B cell (primary cell): Measurements from ENCODE around the gene NKTR. TPM values are rescaled to one million over a fixed set of nuclear protein-coding genes. Genes with fewer than 3 reads are reported as not detected.

ENCODE experiments used
- ATAC-seq: fragments of 200-7000 bp; cut with Tn5 transposase; one replicate; pipeline ENCODE4 v1.10.0; 2021; ENCODE audit warnings: low read depth, mild to moderate bottlenecking, moderate number of reproducible peaks, moderate library complexity
- CTCF ChIA-PET: fragments of 350-600 bp; sonication (Branson Sonifier 250); formaldehyde crosslinking; loops from one replicate; lab custom pipeline; 2021; ENCODE audit warnings: antibody characterized with exemption, inconsistent platforms; lab: Charles Lee
- POLR2A ChIA-PET: fragments of 350-600 bp; sonication (Branson Sonifier 250); formaldehyde crosslinking; loops from one replicate; lab custom pipeline; 2021; ENCODE audit warnings: antibody characterized with exemption; lab: Charles Lee
- DNase-seq: peaks from one replicate; pipeline ENCODE4 v3.0.0; 2013
- H2AFZ ChIP-seq: 2 replicates; pipeline ENCODE4 v1.6.1; 2012; ENCODE audit warnings: mild to moderate bottlenecking, low read depth, low read length; ENCODE audit not compliant: insufficient read depth, poor library complexity, severe bottlenecking
- H3K27ac ChIP-seq, 2 donors: 1 replicate in 1 of 2; 2 replicates in 1 of 2; pipeline ENCODE4 v1.5.1; 2012 to 2013; ENCODE audit warnings: low read length in 2 of 2, mild to moderate bottlenecking in 2 of 2, moderate library complexity in 1 of 2
- H3K27me3 ChIP-seq, 4 experiments: fragments of 200-600 bp in 1 of 4; sonication (generic) in 1 of 4; replicated peaks in 1 of 4; 1 replicate in 2 of 4; 2 replicates in 2 of 4; pipeline versions ENCODE4 v1.6.1 to v1.7.0; 2013 to 2016; ENCODE audit warnings: low read length in 3 of 4, mild to moderate bottlenecking in 2 of 4, mixed read lengths in 1 of 4, moderate library complexity in 1 of 4; ENCODE audit not compliant: insufficient read depth in 4 of 4, control insufficient read depth in 3 of 4; ENCODE audit errors: control extremely low read depth in 1 of 4
- H3K36me3 ChIP-seq, 2 experiments: replicated peaks in 1 of 2; 1 replicate in 1 of 2; 2 replicates in 1 of 2; pipeline versions ENCODE4 v1.6.1 to v1.7.1; 2013; ENCODE audit warnings: low read length in 1 of 2; ENCODE audit not compliant: insufficient read depth in 2 of 2, control insufficient read depth in 1 of 2; ENCODE audit errors: control extremely low read depth in 1 of 2, extremely low read depth in 1 of 2
- H3K4me1 ChIP-seq, 2 donors: fragments of 200-600 bp in 1 of 2; sonication (generic) in 1 of 2; 1 replicate in 1 of 2; 2 replicates in 1 of 2; pipeline versions ENCODE4 v1.5.1 to v1.6.1; 2013 to 2017; ENCODE audit warnings: low read length in 2 of 2; ENCODE audit not compliant: control insufficient read depth in 2 of 2, insufficient read depth in 2 of 2
- H3K4me2 ChIP-seq: replicated peaks from 2 replicates; pipeline ENCODE3; 2012; ENCODE audit warnings: mild to moderate bottlenecking, low read depth, low read length; ENCODE audit not compliant: poor library complexity, severe bottlenecking
- H3K4me3 ChIP-seq, 5 experiments: fragments of 200-600 bp in 1 of 5; sonication (generic) in 1 of 5; 1 replicate in 3 of 5; 2 replicates in 2 of 5; pipeline versions ENCODE4 v1.5.1 to v1.7.0; 2011 to 2016; ENCODE audit warnings: low read length in 4 of 5, mild to moderate bottlenecking in 4 of 5, low read depth in 2 of 5, control low read depth in 1 of 5, moderate library complexity in 1 of 5; ENCODE audit not compliant: insufficient read depth in 1 of 5; ENCODE audit errors: control extremely low read depth in 1 of 5, extremely low read depth in 1 of 5
- H3K79me2 ChIP-seq: fragments of 200-600 bp; sonication (generic); one replicate; pipeline ENCODE4 v1.6.0; 2016; ENCODE audit warnings: low read length; ENCODE audit not compliant: control insufficient read depth, insufficient read depth
- H3K9ac ChIP-seq: fragments of 200-600 bp; sonication (generic); 2 replicates; pipeline ENCODE4 v1.6.1; 2017; ENCODE audit warnings: mild to moderate bottlenecking, low read length, moderate library complexity
- H3K9me3 ChIP-seq, 3 donors: one replicate each; pipeline versions ENCODE4 v1.6.1 to v1.7.1; 2013; ENCODE audit warnings: low read length in 2 of 3; ENCODE audit not compliant: control insufficient read depth in 2 of 3, insufficient read depth in 1 of 3; ENCODE audit errors: control extremely low read depth in 1 of 3
- H4K20me1 ChIP-seq: 2 replicates; pipeline ENCODE4 v1.6.0; 2012; ENCODE audit warnings: mild to moderate bottlenecking, low read length; ENCODE audit not compliant: insufficient read depth, control insufficient read depth, poor library complexity, severe bottlenecking
- H3K27ac Mint-ChIP-seq: one replicate; pipeline ENCODE4 v1.8.0; 2021; ENCODE audit warnings: mixed read lengths
- H3K27me3 Mint-ChIP-seq: one replicate; pipeline ENCODE4 v1.8.0; 2021; ENCODE audit warnings: mixed read lengths
- H3K4me1 Mint-ChIP-seq: one replicate; pipeline ENCODE4 v1.8.0; 2021; ENCODE audit warnings: mixed read lengths
- H3K4me3 Mint-ChIP-seq: one replicate; pipeline ENCODE4 v1.8.0; 2021; ENCODE audit warnings: mixed read lengths
- H3K9me3 Mint-ChIP-seq: one replicate; pipeline ENCODE4 v1.8.0; 2022; ENCODE audit warnings: mixed read lengths; ENCODE audit not compliant: insufficient read depth
- EZH2 ChIP-seq: IDR thresholded peaks from 2 replicates; pipeline ENCODE4 v1.6.1; 2012; ENCODE audit warnings: borderline replicate concordance, low read depth, mild to moderate bottlenecking, moderate library complexity, low read length; ENCODE audit not compliant: insufficient read depth, poor library complexity, severe bottlenecking
- WGBS: methylation state at CpG from one replicate; pipeline ENCODE4 v1.1.5; 2013; ENCODE audit warnings: missing lambda C conversion rate; ENCODE audit not compliant: insufficient coverage; 5-methylcytosine and 5-hydroxymethylcytosine counted together
- intact Hi-C: fragments of 100-400 bp; cut with micrococcal nuclease; formaldehyde crosslinking; loops from one replicate; pipeline ENCODE4 v1.10.0; 2022
- polyA plus RNA-seq: library from polyadenylated mRNA; depleted of rRNA; stranded (reverse); fragments of >200 nt; gene quantifications from 2 replicates; pipeline ENCODE4 v1.2.3, GENCODE V29; 2012
- total RNA-seq, 2 donors: library from RNA; stranded (reverse); fragments of 120-200 nt in 1 of 2; gene quantifications; 1 replicate in 1 of 2; 2 replicates in 1 of 2; pipeline versions ENCODE4 v1.2.3 to v1.2.4, GENCODE V29; 2013 to 2022
- TF ChIP-seq, protein P1 (sequence below): fragments of 200-600 bp; IDR thresholded peaks from one replicate; pipeline ENCODE4 v1.8.0; 2022; ENCODE audit warnings: antibody characterized with exemption, mild to moderate bottlenecking

The NKTR gene
- total and polyA plus RNA-seq, 2 donors (not counting 1 experiment from before 2014, with no cell fraction given) = 58.0 to 227 TPM

DNA sequence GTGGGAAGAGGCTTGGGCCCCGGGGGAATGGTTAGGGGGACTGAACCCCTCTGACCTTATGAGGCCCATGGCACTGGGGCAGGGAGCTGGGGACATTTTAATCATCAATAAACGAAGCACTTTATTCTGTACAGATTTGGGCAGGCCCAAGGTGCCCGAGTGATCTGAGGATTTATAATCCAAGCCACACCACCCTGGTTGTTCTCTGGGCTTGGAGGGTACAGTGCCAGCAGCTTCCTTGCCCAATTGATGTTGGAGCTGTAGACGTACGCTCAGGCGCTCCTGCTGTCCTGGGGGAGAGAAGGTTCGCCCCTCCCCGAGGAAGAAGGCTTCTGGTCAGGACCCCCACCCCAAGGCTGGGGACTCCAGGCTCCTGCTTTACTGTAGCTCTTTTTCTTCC lies 65.5 kb downstream of the NKTR start:
- Histone ChIP-seq H3K27me3 (no peaks in the 10 kb centered on the region), H3K4me3 (no peak overlapping the region), H3K79me2 (no peaks in the 10 kb centered on the region), H3K4me2 (no peak overlapping the region), H3K9ac (no peak overlapping the region), H3K27ac (no peak overlapping the region), H3K36me3 (no peaks in the 10 kb centered on the region), H4K20me1 (no peaks in the 10 kb centered on the region), H2AFZ (no peak overlapping the region), H3K9me3 (peaks cover 0 to 8% (median 0%) of the 10 kb centered on the region in 3 donors), H3K4me1 (peaks cover 13 to 22% of the 10 kb centered on the region in 2 donors)
- Mint-ChIP-seq H3K4me3 (no peak overlapping the region), H3K9me3 (no peaks in the 10 kb centered on the region), H3K27me3 (no peaks in the 10 kb centered on the region), H3K27ac (no peak overlapping the region), H3K4me1 (peaks cover 13% of the 10 kb centered on the region)
- DNase-seq = no peak
- intact Hi-C loops = no loop called here
- no peak for ATAC-seq
- CTCF ChIA-PET = interaction anchor here (1.0 kb wide), 2 partner anchors 80 to 84 kb away, joined by 3 read pairs; partner anchors contain the start of gene SEC22C
- POLR2A ChIA-PET = no interaction called here
- WGBS = 88% methylated on average over 8 of the region's 8 CpGs
- TF ChIP-seq, protein P1, sequence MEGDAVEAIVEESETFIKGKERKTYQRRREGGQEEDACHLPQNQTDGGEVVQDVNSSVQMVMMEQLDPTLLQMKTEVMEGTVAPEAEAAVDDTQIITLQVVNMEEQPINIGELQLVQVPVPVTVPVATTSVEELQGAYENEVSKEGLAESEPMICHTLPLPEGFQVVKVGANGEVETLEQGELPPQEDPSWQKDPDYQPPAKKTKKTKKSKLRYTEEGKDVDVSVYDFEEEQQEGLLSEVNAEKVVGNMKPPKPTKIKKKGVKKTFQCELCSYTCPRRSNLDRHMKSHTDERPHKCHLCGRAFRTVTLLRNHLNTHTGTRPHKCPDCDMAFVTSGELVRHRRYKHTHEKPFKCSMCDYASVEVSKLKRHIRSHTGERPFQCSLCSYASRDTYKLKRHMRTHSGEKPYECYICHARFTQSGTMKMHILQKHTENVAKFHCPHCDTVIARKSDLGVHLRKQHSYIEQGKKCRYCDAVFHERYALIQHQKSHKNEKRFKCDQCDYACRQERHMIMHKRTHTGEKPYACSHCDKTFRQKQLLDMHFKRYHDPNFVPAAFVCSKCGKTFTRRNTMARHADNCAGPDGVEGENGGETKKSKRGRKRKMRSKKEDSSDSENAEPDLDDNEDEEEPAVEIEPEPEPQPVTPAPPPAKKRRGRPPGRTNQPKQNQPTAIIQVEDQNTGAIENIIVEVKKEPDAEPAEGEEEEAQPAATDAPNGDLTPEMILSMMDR = no peak
- TF ChIP-seq EZH2 = no peak

DNA sequence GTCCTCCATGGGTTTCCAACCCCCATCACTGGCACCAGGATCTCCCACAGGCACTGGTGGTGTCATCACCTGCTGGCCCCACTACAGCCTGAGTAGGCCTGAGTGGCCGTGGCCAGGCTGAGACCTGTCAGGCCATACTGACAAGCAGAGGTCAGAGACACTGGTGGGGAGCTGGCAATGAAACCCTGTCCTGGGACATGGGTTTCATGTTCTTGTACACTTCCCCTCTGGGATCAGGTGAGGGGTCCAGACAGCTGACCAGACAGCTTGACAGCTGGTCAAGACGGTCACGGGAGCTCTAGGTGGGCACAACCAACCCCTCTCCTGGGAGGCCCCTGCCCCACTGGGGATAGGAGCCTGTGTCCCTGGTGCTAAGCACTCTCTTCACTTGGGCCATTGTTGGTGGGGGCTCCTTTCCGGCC lies 66.1 kb downstream of the NKTR start:
- Histone ChIP-seq H3K4me3 (no peak overlapping the region), H3K9ac (no peak overlapping the region), H4K20me1 (no peaks in the 10 kb centered on the region), H3K36me3 (no peaks in the 10 kb centered on the region), H3K27me3 (no peaks in the 10 kb centered on the region), H3K4me2 (no peak overlapping the region), H3K4me1 (peaks cover 13 to 22% of the 10 kb centered on the region in 2 donors), H3K9me3 (peaks cover 0 to 8% (median 1%) of the 10 kb centered on the region in 3 donors), H2AFZ (no peak overlapping the region), H3K27ac (no peak overlapping the region), H3K79me2 (no peaks in the 10 kb centered on the region)
- WGBS = 91% methylated on average over 4 of the region's 4 CpGs
- DNase-seq (no peak), ATAC-seq (no peak)
- no peak overlapping the region for H3K27ac Mint-ChIP-seq
- no peak overlapping the region for H3K4me3 Mint-ChIP-seq
- ChIA-PET CTCF (interaction anchor here (1.0 kb wide), 2 partner anchors 79 to 85 kb away, joined by 3 read pairs; partner anchors contain the start of gene SEC22C), POLR2A (no interaction called here)
- intact Hi-C loops = no loop called here
- H3K4me1 Mint-ChIP-seq = peaks cover 13% of the 10 kb centered on the region
- no peaks in the 10 kb centered on the region for H3K9me3 Mint-ChIP-seq
- TF ChIP-seq, protein P1 = no peak
- TF ChIP-seq EZH2 = no peak
- no peaks in the 10 kb centered on the region for H3K27me3 Mint-ChIP-seq
